ENCODE measurements around the gene HMX2. TPM values are rescaled to one million over a fixed set of nuclear protein-coding genes. Genes with fewer than 3 reads are reported as not detected.

HMX2 gene
- total RNA-seq, 2 donors from 2014 or later, result not detected

DNA sequence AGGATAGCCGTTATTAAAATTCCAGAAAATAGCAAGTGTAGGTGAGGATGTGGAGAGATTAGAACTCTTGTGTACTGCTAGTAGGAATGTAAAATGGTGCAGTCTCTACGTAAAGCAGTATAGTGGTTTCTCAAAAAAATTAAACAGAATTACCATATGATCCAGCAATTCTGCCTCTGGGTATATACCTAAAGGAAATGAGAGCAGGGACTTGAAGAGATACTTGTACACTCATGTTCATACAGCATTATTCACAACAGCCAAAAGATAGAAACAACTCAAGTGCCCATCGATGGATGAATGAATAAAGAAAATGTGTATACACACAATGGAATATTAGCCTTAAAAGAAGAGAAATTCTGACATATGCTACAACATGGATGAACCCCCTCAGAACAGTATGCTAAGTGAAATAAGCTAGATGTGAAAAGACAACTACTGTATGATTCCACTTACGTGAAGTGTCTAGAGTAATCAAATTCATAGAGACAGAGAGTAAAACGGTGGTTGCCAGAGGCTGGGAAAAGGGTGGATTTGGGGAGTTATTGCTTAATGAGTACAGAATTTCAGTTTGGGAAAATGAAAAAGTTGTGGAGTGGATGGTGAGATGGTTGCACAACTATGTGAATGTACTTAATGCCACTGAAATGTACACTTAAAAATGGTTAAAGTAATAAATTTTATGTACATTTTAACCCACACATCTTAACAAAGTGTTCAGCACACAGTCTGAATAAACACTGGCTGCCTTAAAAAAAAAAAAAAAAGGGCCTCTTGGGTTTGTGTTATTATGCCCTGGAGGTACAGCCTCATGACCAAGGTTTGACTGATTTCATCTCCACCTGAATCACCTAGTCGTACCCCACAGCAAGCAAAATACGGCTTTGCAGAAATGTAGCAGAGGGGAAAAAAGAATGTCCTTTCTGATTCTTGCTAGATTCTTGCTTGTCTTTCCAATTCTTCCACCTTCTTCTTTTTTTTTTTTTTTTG lies 32.5 kb downstream of the HMX2 start:
- no peaks in the 10 kb centered on the region for H3K27me3 Mint-ChIP-seq (ENCODE audit: insufficient read depth)
- TF ChIP-seq, protein P1, sequence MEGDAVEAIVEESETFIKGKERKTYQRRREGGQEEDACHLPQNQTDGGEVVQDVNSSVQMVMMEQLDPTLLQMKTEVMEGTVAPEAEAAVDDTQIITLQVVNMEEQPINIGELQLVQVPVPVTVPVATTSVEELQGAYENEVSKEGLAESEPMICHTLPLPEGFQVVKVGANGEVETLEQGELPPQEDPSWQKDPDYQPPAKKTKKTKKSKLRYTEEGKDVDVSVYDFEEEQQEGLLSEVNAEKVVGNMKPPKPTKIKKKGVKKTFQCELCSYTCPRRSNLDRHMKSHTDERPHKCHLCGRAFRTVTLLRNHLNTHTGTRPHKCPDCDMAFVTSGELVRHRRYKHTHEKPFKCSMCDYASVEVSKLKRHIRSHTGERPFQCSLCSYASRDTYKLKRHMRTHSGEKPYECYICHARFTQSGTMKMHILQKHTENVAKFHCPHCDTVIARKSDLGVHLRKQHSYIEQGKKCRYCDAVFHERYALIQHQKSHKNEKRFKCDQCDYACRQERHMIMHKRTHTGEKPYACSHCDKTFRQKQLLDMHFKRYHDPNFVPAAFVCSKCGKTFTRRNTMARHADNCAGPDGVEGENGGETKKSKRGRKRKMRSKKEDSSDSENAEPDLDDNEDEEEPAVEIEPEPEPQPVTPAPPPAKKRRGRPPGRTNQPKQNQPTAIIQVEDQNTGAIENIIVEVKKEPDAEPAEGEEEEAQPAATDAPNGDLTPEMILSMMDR (conservative IDR thresholded peaks at IDR 0.05), result no peak
- H3K27ac ChIP-seq (ENCODE audit: low read depth, low read length), result no peak overlapping the region
- H3K4me3 ChIP-seq (ENCODE audit: low read length), result no peak overlapping the region
- peaks cover 40% of the 10 kb centered on the region for H3K36me3 Mint-ChIP-seq (ENCODE audit: low read depth)
- no peaks in the 10 kb centered on the region for H3K4me1 Mint-ChIP-seq
- peaks cover 12% of the 10 kb centered on the region for H3K9me3 Mint-ChIP-seq
- H3K4me3 Mint-ChIP-seq, result no peak overlapping the region
- H3K4me1 ChIP-seq (ENCODE audit: control insufficient read depth, insufficient read depth, low read length), result no peaks in the 10 kb centered on the region
- peaks cover 12% of the 10 kb centered on the region for H3K9me3 ChIP-seq (ENCODE audit: control insufficient read depth, low read length)
- no peak overlapping the region for H3K27ac Mint-ChIP-seq
- no peak overlapping the region for H3K9ac ChIP-seq (ENCODE audit: extremely low read depth, low read length, poor library complexity, severe bottlenecking)
- H3K27me3 ChIP-seq (ENCODE audit: control insufficient read depth, insufficient read depth, low read length, poor library complexity, severe bottlenecking), result no peaks in the 10 kb centered on the region
- WGBS, 2 experiments (ENCODE audit: insufficient coverage in 1 of 2, insufficient read length in 1 of 2), result 90 to 91% methylated on average over 3 to 7 of the region's 7 CpGs
- H3K36me3 ChIP-seq (ENCODE audit: control insufficient read depth, insufficient read depth, low read length), result peaks cover 21% of the 10 kb centered on the region
- DNase-seq, result no peak

DNA sequence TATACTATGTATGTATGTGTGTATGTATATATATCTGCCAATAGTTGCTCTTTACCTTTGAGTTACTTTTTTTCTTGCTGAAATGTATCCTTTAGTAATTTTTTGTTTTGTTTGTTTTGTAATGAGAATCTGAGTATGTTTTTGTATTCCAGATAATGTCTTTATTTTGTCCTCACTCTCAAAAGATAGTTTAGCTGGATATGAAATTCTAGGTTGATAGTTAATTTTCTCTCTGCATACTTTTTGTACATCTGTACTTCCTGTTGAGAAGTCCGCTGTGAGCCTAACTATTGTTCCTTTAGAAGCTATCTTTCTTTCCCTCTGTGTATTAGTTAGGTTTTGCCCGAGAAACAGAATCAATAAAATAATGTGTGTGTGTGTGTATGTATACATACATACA lies 35.8 kb downstream of the HMX2 start:
- Histone ChIP-seq H3K36me3 (ENCODE audit: control insufficient read depth, insufficient read depth, low read length) (no peaks in the 10 kb centered on the region), H3K27me3 (ENCODE audit: control insufficient read depth, insufficient read depth, low read length, poor library complexity, severe bottlenecking) (no peaks in the 10 kb centered on the region), H3K4me1 (ENCODE audit: control insufficient read depth, insufficient read depth, low read length) (no peaks in the 10 kb centered on the region), H3K4me3 (ENCODE audit: low read length) (no peak overlapping the region), H3K27ac (ENCODE audit: low read depth, low read length) (no peak overlapping the region), H3K9me3 (ENCODE audit: control insufficient read depth, low read length) (peaks cover 12% of the 10 kb centered on the region), H3K9ac (ENCODE audit: extremely low read depth, low read length, poor library complexity, severe bottlenecking) (no peak overlapping the region)
- TF ChIP-seq, protein P1 (conservative IDR thresholded peaks at IDR 0.05), result no peak
- H3K9me3 Mint-ChIP-seq, result peaks cover 7% of the 10 kb centered on the region
- no peaks in the 10 kb centered on the region for H3K4me1 Mint-ChIP-seq
- WGBS, 2 experiments (ENCODE audit: insufficient coverage in 1 of 2, insufficient read length in 1 of 2), result 86% methylated on average over 1 of the region's 2 CpGs; no CpG with 5 or more reads in 1 of the 2 experiments
- no peak for DNase-seq
- H3K27me3 Mint-ChIP-seq (ENCODE audit: insufficient read depth), result no peaks in the 10 kb centered on the region
- no peak overlapping the region for H3K4me3 Mint-ChIP-seq
- H3K36me3 Mint-ChIP-seq (ENCODE audit: low read depth), result peaks cover 33% of the 10 kb centered on the region
- no peak overlapping the region for H3K27ac Mint-ChIP-seq

DNA sequence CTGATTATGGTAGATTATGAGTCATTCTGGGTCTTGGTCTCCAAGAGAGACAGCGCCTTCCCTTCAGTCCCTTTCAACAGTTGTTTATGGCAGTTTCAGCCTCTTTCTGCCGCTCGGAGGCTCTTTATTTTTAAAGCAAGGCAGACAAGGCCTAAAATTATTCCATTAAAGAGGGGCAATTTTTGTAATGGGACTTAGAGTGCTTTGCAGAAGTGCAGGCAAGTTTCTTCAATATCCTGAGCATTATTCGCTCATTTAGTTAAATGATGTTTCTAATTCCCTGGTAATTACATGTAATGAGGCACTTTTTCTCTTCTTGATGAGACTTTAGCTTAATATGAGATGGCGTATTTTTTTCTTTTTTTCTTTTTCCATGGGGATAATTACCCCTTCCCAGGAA lies 39.8 kb downstream of the HMX2 start:
- no peak overlapping the region for H3K27ac Mint-ChIP-seq
- no peaks in the 10 kb centered on the region for H3K36me3 ChIP-seq (ENCODE audit: control insufficient read depth, insufficient read depth, low read length)
- DNase-seq, result no peak
- H3K9ac ChIP-seq (ENCODE audit: extremely low read depth, low read length, poor library complexity, severe bottlenecking), result no peak overlapping the region
- peaks cover 5% of the 10 kb centered on the region for H3K9me3 Mint-ChIP-seq
- H3K27ac ChIP-seq (ENCODE audit: low read depth, low read length), result no peak overlapping the region
- H3K9me3 ChIP-seq (ENCODE audit: control insufficient read depth, low read length), result peaks cover 11% of the 10 kb centered on the region
- 93 to 100% methylated on average over 1 to 4 of the region's 5 CpGs for WGBS, 2 experiments (ENCODE audit: insufficient coverage in 1 of 2, insufficient read length in 1 of 2)
- H3K4me1 ChIP-seq (ENCODE audit: control insufficient read depth, insufficient read depth, low read length), result no peaks in the 10 kb centered on the region
- no peak overlapping the region for H3K4me3 ChIP-seq (ENCODE audit: low read length)
- H3K27me3 Mint-ChIP-seq (ENCODE audit: insufficient read depth), result no peaks in the 10 kb centered on the region
- H3K27me3 ChIP-seq (ENCODE audit: control insufficient read depth, insufficient read depth, low read length, poor library complexity, severe bottlenecking), result no peaks in the 10 kb centered on the region
- no peak overlapping the region for H3K4me3 Mint-ChIP-seq
- TF ChIP-seq, protein P1 (conservative IDR thresholded peaks at IDR 0.05), result no peak
- peaks cover 25% of the 10 kb centered on the region for H3K36me3 Mint-ChIP-seq (ENCODE audit: low read depth)
- H3K4me1 Mint-ChIP-seq, result no peaks in the 10 kb centered on the region

Data from endodermal cell (in vitro differentiated cells).